Fibroblast of gingiva (primary cell): ENCODE data around the gene GATA1.
"Not testable (repeated sequence)": the region's sequence is repeated elsewhere in the genome, so short reads cannot be mapped to it uniquely, and the experiment has no call there.

Source experiments
- DNase-seq: peaks from one replicate; pipeline ENCODE4 v3.0.0-alpha.2; 2011; ENCODE audit warnings: low read depth

GATA1 gene

DNA sequence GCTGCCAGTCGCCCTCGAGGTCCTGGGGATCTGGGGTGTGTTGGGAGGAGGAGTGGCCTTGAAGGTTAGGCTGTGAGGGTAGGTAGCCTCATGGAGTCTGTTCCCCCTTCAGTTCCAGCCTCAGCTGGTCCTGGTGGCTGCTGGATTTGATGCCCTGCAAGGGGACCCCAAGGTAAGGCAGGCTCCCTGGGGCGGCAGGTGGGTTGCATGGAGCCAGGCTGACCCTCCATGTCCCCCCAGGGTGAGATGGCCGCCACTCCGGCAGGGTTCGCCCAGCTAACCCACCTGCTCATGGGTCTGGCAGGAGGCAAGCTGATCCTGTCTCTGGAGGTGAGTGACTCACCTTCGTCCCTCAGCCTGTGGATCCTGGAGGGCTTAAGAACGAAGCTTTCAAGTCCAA lies 28.3 kb downstream of the GATA1 start:
- DNase-seq: no peak

DNA sequence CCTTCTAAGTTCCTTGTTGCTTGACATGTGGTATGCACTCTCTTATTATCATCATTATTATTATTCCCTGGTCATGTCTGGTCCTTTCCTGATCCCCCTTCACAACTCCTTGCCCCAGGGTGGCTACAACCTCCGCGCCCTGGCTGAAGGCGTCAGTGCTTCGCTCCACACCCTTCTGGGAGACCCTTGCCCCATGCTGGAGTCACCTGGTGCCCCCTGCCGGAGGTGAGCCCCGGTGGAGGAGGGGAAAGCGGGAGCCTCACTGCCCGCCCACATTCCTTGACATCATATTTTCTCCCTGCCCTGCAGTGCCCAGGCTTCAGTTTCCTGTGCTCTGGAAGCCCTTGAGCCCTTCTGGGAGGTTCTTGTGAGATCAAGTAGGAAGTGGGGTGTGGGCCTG lies 28.9 kb downstream of the GATA1 start:
- DNase-seq: no peak

GRCh38 chrX:48816014-48816810 lies 29.8 kb downstream of the GATA1 start:
- no peak for DNase-seq

DNA sequence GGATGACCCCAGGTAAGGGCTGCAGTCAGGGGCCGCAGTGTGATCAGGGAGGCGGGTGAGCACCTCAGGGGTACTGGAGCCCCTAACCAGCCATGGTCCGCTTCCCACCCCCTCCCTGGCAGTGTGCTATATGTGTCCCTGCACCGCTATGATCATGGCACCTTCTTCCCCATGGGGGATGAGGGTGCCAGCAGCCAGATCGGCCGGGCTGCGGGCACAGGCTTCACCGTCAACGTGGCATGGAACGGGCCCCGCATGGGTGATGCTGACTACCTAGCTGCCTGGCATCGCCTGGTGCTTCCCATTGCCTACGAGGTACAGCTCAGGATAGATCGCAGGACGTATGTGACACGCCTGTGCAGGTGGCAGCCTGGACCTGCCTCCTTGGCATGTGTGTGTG lies 31.7 kb downstream of the GATA1 start:
- no peak for DNase-seq

DNA sequence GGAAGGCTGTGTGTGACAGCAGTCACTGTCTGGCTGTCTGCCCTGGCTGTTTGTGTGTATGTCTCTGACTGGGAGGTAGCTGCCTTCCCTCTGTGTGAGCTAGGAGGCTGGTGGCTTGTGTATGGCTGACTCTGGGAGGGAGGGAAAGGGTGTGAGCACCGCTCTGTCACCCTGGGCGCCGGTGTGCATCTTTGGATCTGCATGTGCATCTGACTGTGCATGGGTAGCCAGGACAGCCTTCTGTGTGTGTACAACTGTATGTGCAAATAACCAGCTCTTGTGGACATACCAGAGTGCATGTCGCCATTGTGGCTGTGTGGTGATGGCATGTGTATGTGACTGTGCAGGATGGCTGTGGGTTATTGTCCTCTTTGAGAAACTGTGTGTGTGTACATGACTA lies 32.5 kb downstream of the GATA1 start:
- DNase-seq: no peak

GRCh38 chrX:48819394-48819793 lies 33.0 kb downstream of the GATA1 start:
- DNase-seq: not testable (repeated sequence)

DNA sequence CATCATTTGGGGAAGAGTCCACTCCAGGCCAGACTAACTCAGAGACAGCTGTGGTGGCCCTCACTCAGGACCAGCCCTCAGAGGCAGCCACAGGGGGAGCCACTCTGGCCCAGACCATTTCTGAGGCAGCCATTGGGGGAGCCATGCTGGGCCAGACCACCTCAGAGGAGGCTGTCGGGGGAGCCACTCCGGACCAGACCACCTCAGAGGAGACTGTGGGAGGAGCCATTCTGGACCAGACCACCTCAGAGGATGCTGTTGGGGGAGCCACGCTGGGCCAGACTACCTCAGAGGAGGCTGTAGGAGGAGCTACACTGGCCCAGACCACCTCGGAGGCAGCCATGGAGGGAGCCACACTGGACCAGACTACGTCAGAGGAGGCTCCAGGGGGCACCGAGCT lies 36.7 kb downstream of the GATA1 start:
- DNase-seq: no peak

DNA sequence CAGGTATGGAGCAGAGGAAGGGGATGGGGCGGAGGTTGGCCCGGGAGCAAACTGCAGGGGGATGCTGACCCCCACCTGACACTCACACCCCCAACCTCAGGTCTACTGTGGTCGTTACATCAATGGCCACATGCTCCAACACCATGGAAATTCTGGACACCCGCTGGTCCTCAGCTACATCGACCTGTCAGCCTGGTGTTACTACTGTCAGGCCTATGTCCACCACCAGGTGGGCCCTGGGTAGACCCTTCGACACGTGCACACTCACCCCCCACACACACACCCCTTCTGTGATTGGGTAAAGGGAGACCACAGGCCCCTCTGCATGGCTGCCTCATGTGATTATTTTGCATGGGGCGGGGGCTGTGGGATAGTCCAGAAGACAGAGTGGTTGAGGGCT lies 37.7 kb downstream of the GATA1 start:
- no peak for DNase-seq

GRCh38 chrX:48826135-48826875 lies 39.9 kb downstream of the GATA1 start, which contains the start of gene ERAS:
TSS of gene ERAS (plus strand) at chrX:48826513. CDS start at chrX:48829124, 2,611 bp downstream.
- DNase-seq: no peak

- no peak for DNase-seq
These were observed 40.7 kb downstream of the GATA1 start for GRCh38 chrX:48826876-48827653.

- no peak for DNase-seq
These were observed 41.2 kb downstream of the GATA1 start for GRCh38 chrX:48827654-48827968.

DNA sequence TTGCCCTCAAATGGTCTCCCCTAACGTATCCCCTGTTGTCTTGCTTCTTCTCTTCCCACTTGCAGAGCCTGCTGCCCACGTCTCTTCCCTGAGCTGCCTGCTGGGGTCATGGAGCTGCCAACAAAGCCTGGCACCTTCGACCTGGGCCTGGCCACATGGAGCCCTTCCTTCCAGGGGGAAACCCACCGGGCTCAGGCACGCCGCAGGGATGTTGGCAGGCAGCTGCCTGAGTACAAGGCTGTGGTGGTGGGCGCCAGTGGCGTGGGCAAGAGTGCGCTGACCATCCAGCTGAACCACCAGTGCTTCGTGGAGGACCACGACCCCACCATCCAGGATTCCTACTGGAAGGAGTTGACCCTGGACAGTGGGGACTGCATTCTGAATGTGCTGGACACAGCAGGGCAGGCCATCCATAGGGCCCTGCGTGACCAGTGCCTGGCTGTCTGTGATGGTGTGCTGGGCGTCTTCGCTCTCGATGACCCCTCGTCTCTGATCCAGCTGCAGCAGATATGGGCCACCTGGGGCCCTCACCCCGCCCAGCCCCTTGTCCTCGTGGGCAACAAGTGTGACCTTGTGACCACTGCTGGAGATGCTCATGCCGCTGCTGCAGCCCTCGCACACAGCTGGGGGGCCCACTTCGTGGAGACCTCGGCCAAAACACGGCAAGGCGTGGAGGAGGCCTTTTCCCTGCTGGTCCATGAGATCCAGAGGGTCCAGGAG lies 42.8 kb downstream of the GATA1 start:
- no peak for DNase-seq

- no peak for DNase-seq
These were observed 44.9 kb downstream of the GATA1 start for GRCh38 chrX:48831136-48831908.

GRCh38 chrX:48831909-48832291 lies 45.5 kb downstream of the GATA1 start:
- DNase-seq: no peak

GRCh38 chrX:48833542-48834138 lies 47.2 kb downstream of the GATA1 start:
- DNase-seq: no peak

DNA sequence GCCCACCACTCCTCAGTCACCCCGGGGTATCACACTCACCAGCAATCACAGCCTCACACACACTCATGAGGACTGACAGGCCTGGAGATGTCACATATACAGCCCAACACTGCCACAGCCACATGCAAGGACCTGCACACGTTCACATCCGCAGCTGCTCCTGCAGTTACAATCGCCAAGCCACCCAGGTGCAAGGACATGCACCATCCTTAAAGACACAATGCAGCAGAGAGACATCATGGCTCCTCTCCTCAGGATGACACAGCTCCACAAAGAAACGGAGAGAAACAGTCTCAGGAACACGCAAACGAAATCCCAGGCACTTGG lies 48.0 kb downstream of the GATA1 start:
- DNase-seq: no peak

DNA sequence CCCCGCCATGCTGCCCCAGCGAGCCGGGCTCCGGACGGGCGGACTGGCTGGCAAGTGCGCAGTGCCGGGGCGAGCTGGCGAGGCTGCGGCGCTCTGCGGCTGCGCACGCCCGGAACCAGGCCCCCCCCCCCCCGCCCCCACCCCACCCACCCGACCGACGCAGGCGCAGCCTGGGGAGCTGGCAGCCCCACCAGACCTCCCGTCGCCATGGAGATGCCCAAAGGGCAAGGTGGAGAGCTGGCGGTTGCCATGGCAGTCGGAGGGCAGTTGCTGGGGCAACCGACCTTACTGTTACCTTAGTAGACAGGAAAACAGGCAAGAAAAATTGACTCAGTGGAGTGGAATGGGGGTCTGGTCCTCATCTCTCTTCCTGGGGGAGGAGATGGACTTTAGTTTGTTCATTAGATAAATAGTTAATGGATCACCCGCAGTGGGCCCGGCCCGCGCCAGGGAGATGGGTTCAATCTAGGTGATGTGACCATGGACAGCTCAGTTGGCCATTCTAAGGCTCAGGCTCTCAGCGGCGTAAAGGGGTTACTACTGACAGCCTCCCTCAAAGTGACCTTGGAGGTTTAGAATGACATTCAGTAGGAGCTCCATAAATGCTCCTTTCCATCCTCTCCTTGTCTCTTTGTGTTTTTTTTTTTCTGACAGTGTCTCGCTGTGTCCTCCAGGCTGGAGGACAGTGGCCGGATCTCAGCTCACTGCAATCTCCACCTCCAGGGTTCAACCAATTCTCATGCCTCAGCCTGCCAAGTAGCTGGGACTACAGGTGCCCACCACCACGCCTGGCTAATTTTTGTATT lies 49.3 kb downstream of the GATA1 start, which contains the start of gene PCSK1N:
TSS of gene PCSK1N (minus strand) at position 87 of the 806 bp plus-strand sequence. CDS start at position 9, 78 bp downstream.
- DNase-seq: no peak

- DNase-seq: no peak
These were observed 53.3 kb downstream of the GATA1 start for GRCh38 chrX:48839686-48840085.
